WTC11 (cell line): ENCODE measurements around the gene LPP. TPM values are rescaled to one million over a fixed set of nuclear protein-coding genes. Genes with fewer than 3 reads are reported as not detected.

Experiments
- ATAC-seq: fragments of 200-7000 bp; cut with Tn5 transposase; 2 replicates; pipeline ENCODE4 v1.10.0; 2021; ENCODE audit warnings: mild to moderate bottlenecking, moderate library complexity
- CTCF ChIA-PET: fragments of 300-600 bp; sonication (Branson Sonifier 250); formaldehyde crosslinking; loops from one replicate; lab custom pipeline; 2021; ENCODE audit warnings: antibody characterized with exemption; lab: Charles Lee
- POLR2A ChIA-PET: fragments of 350-600 bp; sonication (Branson Sonifier 250); formaldehyde crosslinking; loops from one replicate; lab custom pipeline; 2021; ENCODE audit warnings: antibody characterized with exemption; lab: Charles Lee
- DNase-seq: peaks from one replicate; pipeline ENCODE4 v3.0.0; 2021; ENCODE audit warnings: low spot score
- H3K27ac Mint-ChIP-seq: 2 replicates; pipeline ENCODE4 v1.8.0; 2021; ENCODE audit warnings: mixed read lengths
- H3K27me3 Mint-ChIP-seq: 2 replicates; pipeline ENCODE4 v1.8.0; 2021; ENCODE audit warnings: low read depth, mild to moderate bottlenecking, moderate library complexity, mixed read lengths
- H3K36me3 Mint-ChIP-seq: 2 replicates; pipeline ENCODE4 v1.8.0; 2021; ENCODE audit warnings: mixed read lengths
- H3K4me1 Mint-ChIP-seq: 2 replicates; pipeline ENCODE4 v1.8.0; 2022; ENCODE audit warnings: mixed read lengths
- H3K4me3 Mint-ChIP-seq: 2 replicates; pipeline ENCODE4 v1.8.0; 2021; ENCODE audit warnings: mild to moderate bottlenecking, moderate library complexity, mixed read lengths
- H3K9me3 Mint-ChIP-seq: 2 replicates; pipeline ENCODE4 v1.8.0; 2021; ENCODE audit warnings: mixed read lengths
- AR ChIP-seq: fragments of 250-450 bp; sonication (Bioruptor Pico); IDR thresholded peaks from 2 replicates; pipeline ENCODE4 v1.9.0; 2021; ENCODE audit warnings: mild to moderate bottlenecking
- CTCF ChIP-seq: fragments of 200-600 bp; IDR thresholded peaks from 2 replicates; pipeline ENCODE4 v1.8.0; 2022; ENCODE audit warnings: antibody characterized with exemption
- E2F4 ChIP-seq: sonication (generic); formaldehyde crosslinking; IDR thresholded peaks from 2 replicates; pipeline ENCODE4 v1.8.1; 2022; ENCODE audit warnings: low read depth, mild to moderate bottlenecking, moderate library complexity, missing genetic modification reagents, borderline replicate concordance
- ERG ChIP-seq: fragments of 250-450 bp; sonication (Bioruptor Pico); IDR thresholded peaks from 2 replicates; pipeline ENCODE4 v1.8.0; 2021; ENCODE audit warnings: mild to moderate bottlenecking
- FOXJ3 ChIP-seq: sonication (generic); formaldehyde crosslinking; IDR thresholded peaks from 2 replicates; pipeline ENCODE4 v1.9.0; 2021; ENCODE audit warnings: missing genetic modification reagents, mild to moderate bottlenecking, borderline replicate concordance
- FOXK1 ChIP-seq: sonication (generic); formaldehyde crosslinking; IDR thresholded peaks from 2 replicates; pipeline ENCODE4 v1.8.0; 2022; ENCODE audit warnings: mild to moderate bottlenecking, moderate library complexity, missing genetic modification reagents
- FOXP1 ChIP-seq: sonication (generic); formaldehyde crosslinking; IDR thresholded peaks from 2 replicates; pipeline ENCODE4 v1.8.0; 2022; ENCODE audit warnings: missing genetic modification reagents, mild to moderate bottlenecking, moderate library complexity, borderline replicate concordance
- PREB ChIP-seq: sonication (generic); formaldehyde crosslinking; IDR thresholded peaks from 2 replicates; pipeline ENCODE4 v1.8.1; 2022; ENCODE audit warnings: mild to moderate bottlenecking, missing genetic modification reagents, moderate library complexity, borderline replicate concordance
- SP1 ChIP-seq: sonication (generic); formaldehyde crosslinking; conservative IDR thresholded peaks from 2 replicates; pipeline ENCODE4 v1.8.1; 2022; ENCODE audit warnings: missing genetic modification reagents
- STAT6 ChIP-seq: sonication (generic); formaldehyde crosslinking; conservative IDR thresholded peaks from 2 replicates; pipeline ENCODE4 v1.8.1; 2023; ENCODE audit warnings: mild to moderate bottlenecking, low read depth, missing genetic modification reagents, moderate library complexity
- ZBTB43 ChIP-seq: sonication (generic); formaldehyde crosslinking; IDR thresholded peaks from 2 replicates; pipeline ENCODE4 v1.8.1; 2023; ENCODE audit warnings: mild to moderate bottlenecking, missing genetic modification reagents
- total RNA-seq: library from RNA; stranded (reverse); gene quantifications from 3 replicates; pipeline ENCODE4 v1.2.3, GENCODE V29; 2021

The LPP gene
- total RNA-seq, 1 experiment from 2014 or later = 49.6 TPM

GRCh38 chr3:188241072-188241471 lies 87.1 kb downstream of the LPP start (continued):
- no peak for TF ChIP-seq FOXK1 (CRISPR knock-in tag)
- no peak for TF ChIP-seq E2F4 (CRISPR knock-in tag)
- TF ChIP-seq PREB = no peak
- no peak for TF ChIP-seq SP1
- TF ChIP-seq AR (CRISPR knock-in tag) = no peak
- TF ChIP-seq ZBTB43 = no peak

- no peak for ATAC-seq
- CTCF ChIA-PET = interaction anchor here (0.6 to 2.8 kb wide), 2 partner anchors 501 to 593 kb away, joined by 4 to 8 read pairs; no protein-coding TSS in a partner anchor
Observed at GRCh38 chr3:188241883-188242282, 87.9 kb downstream of the LPP start.

More at GRCh38 chr3:188241883-188242282, 87.9 kb downstream of the LPP start:
- no peak for DNase-seq
- Mint-ChIP-seq H3K4me1 (peaks cover 11% of the 10 kb centered on the region), H3K4me3 (no peak overlapping the region), H3K27ac (no peak overlapping the region), H3K36me3 (no peaks in the 10 kb centered on the region), H3K9me3 (no peaks in the 10 kb centered on the region), H3K27me3 (no peaks in the 10 kb centered on the region)
- POLR2A ChIA-PET = no interaction called here
- TF ChIP-seq ERG (CRISPR knock-in tag) (no peak), FOXP1 (CRISPR knock-in tag) (no peak), PREB (no peak), CTCF (no peak), STAT6 (CRISPR knock-in tag) (no peak), FOXJ3 (CRISPR knock-in tag) (no peak)
